KMS-11 (cell line): Measurements from ENCODE around the gene IGFBP6.

Experiments
- H2AFZ ChIP-seq: fragments of 200-600 bp; sonication (generic); 2 replicates; pipeline ENCODE4 v1.6.1; 2016; ENCODE audit warnings: antibody characterized with exemption, mixed run types, low read depth
- H3K27ac ChIP-seq: fragments of 200-600 bp; sonication (generic); 2 replicates; pipeline ENCODE4 v1.6.1; 2016; ENCODE audit warnings: mild to moderate bottlenecking, mixed run types
- H3K27me3 ChIP-seq: fragments of 200-600 bp; sonication (generic); 2 replicates; pipeline ENCODE4 v1.6.1; 2017; ENCODE audit warnings: mild to moderate bottlenecking, low read depth, mixed run types, moderate library complexity; ENCODE audit not compliant: insufficient read depth
- H3K36me3 ChIP-seq: fragments of 200-600 bp; sonication (generic); 2 replicates; pipeline ENCODE4 v1.6.1; 2017; ENCODE audit warnings: mild to moderate bottlenecking, mixed run types; ENCODE audit not compliant: insufficient read depth
- H3K4me1 ChIP-seq: fragments of 200-600 bp; sonication (generic); 2 replicates; pipeline ENCODE4 v1.6.1; 2016; ENCODE audit warnings: mild to moderate bottlenecking, low read depth, mixed run types; ENCODE audit not compliant: poor library complexity, severe bottlenecking
- H3K4me2 ChIP-seq: fragments of 200-600 bp; sonication (generic); 2 replicates; pipeline ENCODE4 v1.7.0; 2016; ENCODE audit warnings: mild to moderate bottlenecking, mixed run types
- H3K4me3 ChIP-seq: fragments of 200-600 bp; sonication (generic); IDR thresholded peaks from 2 replicates; pipeline ENCODE4 v1.6.1; 2017; ENCODE audit warnings: low read depth, low read length, mixed read lengths; ENCODE audit not compliant: insufficient read depth
- H3K79me2 ChIP-seq: fragments of 200-600 bp; sonication (generic); 2 replicates; pipeline ENCODE4 v1.6.1; 2016; ENCODE audit warnings: low read depth, mixed run types; ENCODE audit not compliant: insufficient read depth
- H3K9ac ChIP-seq: fragments of 200-600 bp; sonication (generic); 2 replicates; pipeline ENCODE4 v1.6.1; 2016; ENCODE audit warnings: mild to moderate bottlenecking, mixed run types
- H4K20me1 ChIP-seq: fragments of 200-600 bp; sonication (generic); 2 replicates; pipeline ENCODE4 v1.6.1; 2016; ENCODE audit warnings: mild to moderate bottlenecking, mixed run types; ENCODE audit not compliant: insufficient read depth
- CTCF ChIP-seq: fragments of 200-600 bp; sonication (generic); conservative IDR thresholded peaks from 2 replicates; pipeline ENCODE4 v1.6.1; 2017; ENCODE audit warnings: low read depth, mild to moderate bottlenecking, antibody characterized with exemption, low read length, moderate library complexity, mixed read lengths

Gene IGFBP6

DNA sequence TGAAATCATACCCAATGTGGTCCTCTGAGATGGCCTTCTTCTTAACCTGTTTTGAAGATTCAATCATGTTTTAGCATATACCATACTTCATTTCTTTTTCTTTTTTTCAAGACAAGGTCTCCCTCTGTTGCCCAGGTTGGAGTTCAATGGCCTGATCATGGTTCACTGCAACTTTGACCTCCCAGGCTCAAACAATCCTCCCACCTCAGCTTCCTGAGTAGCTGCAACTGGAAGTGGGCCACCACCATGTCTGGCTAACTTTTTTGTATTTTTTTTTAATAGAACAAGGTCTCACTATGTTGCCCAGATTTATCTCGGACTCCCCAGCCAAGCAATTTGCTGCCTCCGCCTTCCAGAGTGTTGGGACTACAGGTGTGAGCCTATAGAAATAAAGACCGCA is 36.3 kb downstream of the IGFBP6 start:
- no peaks in the 10 kb centered on the region for H3K36me3 ChIP-seq
- no peaks in the 10 kb centered on the region for H4K20me1 ChIP-seq
- H3K9ac ChIP-seq = no peak overlapping the region
- H3K27me3 ChIP-seq = no peaks in the 10 kb centered on the region
- no peaks in the 10 kb centered on the region for H3K79me2 ChIP-seq
- no peak overlapping the region for H3K4me3 ChIP-seq
- no peak overlapping the region for H3K4me2 ChIP-seq
- no peak for TF ChIP-seq CTCF
- peaks cover 5% of the 10 kb centered on the region for H3K4me1 ChIP-seq
- H3K27ac ChIP-seq = no peak overlapping the region
- H2AFZ ChIP-seq = no peak overlapping the region

DNA sequence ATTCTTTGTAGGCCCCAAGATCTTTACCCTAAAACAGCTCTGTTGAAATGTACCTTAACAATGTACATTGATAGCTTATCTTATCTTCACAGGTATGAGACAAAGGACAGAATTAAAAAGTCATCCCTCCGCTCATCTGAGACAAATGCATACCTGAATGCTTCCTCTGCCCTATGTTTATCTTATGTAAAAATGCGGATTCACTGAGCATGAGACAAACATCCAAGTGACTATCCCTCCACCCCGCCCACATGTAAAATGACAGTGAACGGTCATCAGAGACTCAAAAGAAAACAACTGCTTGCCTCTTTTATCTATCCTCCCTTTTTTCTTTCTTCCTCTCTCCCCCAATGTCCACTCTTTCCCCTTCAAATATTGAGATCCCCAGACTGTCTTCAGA is 45.9 kb downstream of the IGFBP6 start:
- no peak overlapping the region for H3K4me2 ChIP-seq

GRCh38 chr12:53145383-53146260 is 48.2 kb downstream of the IGFBP6 start:
- Histone ChIP-seq H2AFZ (no peak overlapping the region), H3K4me3 (no peak overlapping the region), H3K9ac (no peak overlapping the region), H3K4me1 (no peaks in the 10 kb centered on the region), H3K27ac (no peak overlapping the region), H3K27me3 (no peaks in the 10 kb centered on the region), H4K20me1 (no peaks in the 10 kb centered on the region), H3K79me2 (no peaks in the 10 kb centered on the region), H3K4me2 (no peak overlapping the region), H3K36me3 (no peaks in the 10 kb centered on the region)
- TF ChIP-seq CTCF = no peak

More for the DNA sequence above, 45.9 kb downstream of the IGFBP6 start:
- H3K36me3 ChIP-seq = no peaks in the 10 kb centered on the region
- no peak overlapping the region for H3K9ac ChIP-seq
- peaks cover 10% of the 10 kb centered on the region for H3K4me1 ChIP-seq
- TF ChIP-seq CTCF = no peak
- H4K20me1 ChIP-seq = no peaks in the 10 kb centered on the region
- no peaks in the 10 kb centered on the region for H3K79me2 ChIP-seq
- H3K27me3 ChIP-seq = no peaks in the 10 kb centered on the region
- no peak overlapping the region for H2AFZ ChIP-seq
- H3K4me3 ChIP-seq = no peak overlapping the region
- H3K27ac ChIP-seq = no peak overlapping the region

GRCh38 chr12:53147181-53147580 is 49.7 kb downstream of the IGFBP6 start:
- Histone ChIP-seq H3K4me2 (no peak overlapping the region), H3K36me3 (no peaks in the 10 kb centered on the region), H3K27ac (no peak overlapping the region), H2AFZ (no peak overlapping the region), H3K4me1 (no peaks in the 10 kb centered on the region), H3K27me3 (no peaks in the 10 kb centered on the region), H4K20me1 (no peaks in the 10 kb centered on the region), H3K9ac (no peak overlapping the region), H3K79me2 (no peaks in the 10 kb centered on the region), H3K4me3 (no peak overlapping the region)
- no peak for TF ChIP-seq CTCF
